T-cell (primary cell): Measurements from ENCODE around the gene PRKCQ. TPM values are rescaled to one million over a fixed set of nuclear protein-coding genes. Genes with fewer than 3 reads are reported as not detected.
A peak's percentile ranks its signal among the peaks of the same experiment; 100 is the strongest.

Experiments
- ATAC-seq, 4 experiments: fragments of 200-7000 bp in 3 of 4; fragments of 150-1000 bp in 1 of 4; cut with Tn5 transposase; replicated peaks in 1 of 4; 1 replicate in 3 of 4; 2 replicates in 1 of 4; pipeline ENCODE4 v1.10.0; 2021; ENCODE audit warnings: moderate library complexity in 3 of 4, mild to moderate bottlenecking in 2 of 4, moderate number of reproducible peaks in 1 of 4
- CTCF ChIA-PET, 2 donors: fragments of 300-600 bp; sonication (Branson Sonifier 250); formaldehyde crosslinking; loops; one replicate each; lab custom pipeline; 2022; ENCODE audit warnings: antibody characterized with exemption in 2 of 2; lab: Charles Lee
- POLR2A ChIA-PET, 2 donors: fragments of 300-600 bp; sonication (Branson Sonifier 250); formaldehyde crosslinking; loops; one replicate each; lab custom pipeline; 2022; ENCODE audit warnings: antibody characterized with exemption in 2 of 2; lab: Charles Lee
- DNase-seq, 35 experiments: peaks; one replicate each; pipeline versions ENCODE4 v3.0.0 to v3.0.0-alpha.2; 2013 to 2023
- H3K27ac ChIP-seq: one replicate; pipeline ENCODE4 v1.5.1; 2013; ENCODE audit warnings: low read length
- H3K27me3 ChIP-seq, 2 experiments: replicated peaks in 1 of 2; 1 replicate in 1 of 2; 2 replicates in 1 of 2; pipeline versions ENCODE4 v1.6.1 to v1.7.0; 2013; ENCODE audit warnings: low read length in 1 of 2, mixed read lengths in 1 of 2; ENCODE audit not compliant: control insufficient read depth in 2 of 2, insufficient read depth in 2 of 2; ENCODE audit errors: extremely low read depth in 1 of 2
- H3K36me3 ChIP-seq, 2 donors: 1 replicate in 1 of 2; 2 replicates in 1 of 2; pipeline versions ENCODE4 v1.6.1 to v1.7.0; 2013; ENCODE audit warnings: low read length in 1 of 2; ENCODE audit not compliant: control insufficient read depth in 2 of 2, insufficient read depth in 1 of 2; ENCODE audit errors: extremely low read depth in 1 of 2
- H3K4me1 ChIP-seq, 2 experiments: 1 replicate in 1 of 2; 2 replicates in 1 of 2; pipeline versions ENCODE4 v1.6.1 to v1.7.0; 2013; ENCODE audit warnings: low read length in 2 of 2, mixed read lengths in 1 of 2; ENCODE audit not compliant: insufficient read depth in 2 of 2, control insufficient read depth in 1 of 2; ENCODE audit errors: extremely low read depth in 1 of 2
- H3K4me3 ChIP-seq, 2 donors: 1 replicate in 1 of 2; 2 replicates in 1 of 2; pipeline versions ENCODE4 v1.5.1 to v1.7.0; 2013; ENCODE audit warnings: mild to moderate bottlenecking in 2 of 2, low read length in 1 of 2, moderate library complexity in 1 of 2; ENCODE audit not compliant: control insufficient read depth in 1 of 2; ENCODE audit errors: extremely low read depth in 1 of 2
- H3K9me3 ChIP-seq: 2 replicates; pipeline ENCODE4 v1.7.0; 2013
- H3K27ac Mint-ChIP-seq, 2 donors: one replicate each; pipeline ENCODE4 v1.8.0; 2020 to 2021; ENCODE audit warnings: mild to moderate bottlenecking in 2 of 2, mixed read lengths in 2 of 2
- H3K27me3 Mint-ChIP-seq, 2 donors: one replicate each; pipeline ENCODE4 v1.8.0; 2021 to 2022; ENCODE audit warnings: mixed read lengths in 2 of 2
- H3K36me3 Mint-ChIP-seq: one replicate; pipeline ENCODE4 v1.8.0; 2021; ENCODE audit warnings: mixed read lengths
- H3K4me1 Mint-ChIP-seq, 3 donors: one replicate each; pipeline ENCODE4 v1.8.0; 2020 to 2022; ENCODE audit warnings: mixed read lengths in 3 of 3, mild to moderate bottlenecking in 1 of 3
- H3K4me3 Mint-ChIP-seq, 3 donors: one replicate each; pipeline ENCODE4 v1.8.0; 2020 to 2022; ENCODE audit warnings: mild to moderate bottlenecking in 3 of 3, mixed read lengths in 3 of 3, moderate library complexity in 3 of 3
- H3K9me3 Mint-ChIP-seq, 3 donors: one replicate each; pipeline ENCODE4 v1.8.0; 2020 to 2022; ENCODE audit warnings: mixed read lengths in 3 of 3
- WGBS: methylation state at CpG from one replicate; pipeline ENCODE4 v1.1.5; 2013; ENCODE audit warnings: missing lambda C conversion rate; ENCODE audit not compliant: insufficient coverage; 5-methylcytosine and 5-hydroxymethylcytosine counted together
- total RNA-seq, 35 experiments: library from RNA in 6 of 35; stranded (reverse) in 6 of 35; fragments of 120-200 nt in 1 of 35; gene quantifications; one replicate each; pipeline versions ENCODE4 v1.2.1 to v1.2.4 and lab custom pipeline; 2013 to 2026

Gene PRKCQ
- total RNA-seq, 5 donors from 2014 or later (not counting 1 experiment from before 2014, with no cell fraction given) = 60.3 to 67.4 (median 61.6) TPM

GRCh38 chr10:6465854-6466601, 114.0 kb downstream of the PRKCQ start:
- Mint-ChIP-seq H3K36me3 (peaks cover 81% of the 10 kb centered on the region), H3K27me3 (no peaks in the 10 kb centered on the region), H3K4me3 (no peak overlapping the region), H3K4me1 (peaks cover 22 to 25% (median 24%) of the 10 kb centered on the region in 3 donors), H3K9me3 (peaks cover 0 to 1% (median 0%) of the 10 kb centered on the region in 3 donors), H3K27ac (peak overlapping the region in 1 of 2 donors; percentile 68)
- no peaks in the 10 kb centered on the region for H3K9me3 ChIP-seq
- 55% methylated on average over 5 of the region's 7 CpGs for WGBS
- POLR2A ChIA-PET = no interaction called here
- H3K27ac ChIP-seq = no peak overlapping the region
- ATAC-seq (no peak), DNase-seq (no peak)
- CTCF ChIA-PET = interaction anchor here in 1 of 2 donors (0.6 kb wide), 2 partner anchors 82 to 888 kb away, joined by 3 to 6 read pairs; no protein-coding TSS in a partner anchor
- peaks cover 8 to 93% of the 10 kb centered on the region in 2 donors for H3K36me3 ChIP-seq
- no peaks in the 10 kb centered on the region for H3K4me1 ChIP-seq
- H3K27me3 ChIP-seq = no peaks in the 10 kb centered on the region
- H3K4me3 ChIP-seq = no peak overlapping the region

GRCh38 chr10:6465437-6465836, 114.6 kb downstream of the PRKCQ start:
- H3K27ac ChIP-seq = no peak overlapping the region
- 88% methylated on average over 5 of the region's 7 CpGs for WGBS
- peaks cover 5 to 95% of the 10 kb centered on the region in 2 donors for H3K36me3 ChIP-seq
- H3K27me3 ChIP-seq = no peaks in the 10 kb centered on the region
- H3K9me3 ChIP-seq = no peaks in the 10 kb centered on the region
- H3K27ac Mint-ChIP-seq = peak overlapping the region in 1 of 2 donors; percentile 68
- peaks cover 82% of the 10 kb centered on the region for H3K36me3 Mint-ChIP-seq
- peaks cover 22 to 23% (median 22%) of the 10 kb centered on the region in 3 donors for H3K4me1 Mint-ChIP-seq
- H3K4me3 ChIP-seq = no peak overlapping the region
- no peak overlapping the region for H3K4me3 Mint-ChIP-seq
- H3K27me3 Mint-ChIP-seq = no peaks in the 10 kb centered on the region
- DNase-seq (no peak), ATAC-seq (no peak)
- CTCF ChIA-PET = no interaction called here
- POLR2A ChIA-PET = no interaction called here
- H3K4me1 ChIP-seq = no peaks in the 10 kb centered on the region
- peaks cover 0 to 5% (median 0%) of the 10 kb centered on the region in 3 donors for H3K9me3 Mint-ChIP-seq

GRCh38 chr10:6464862-6465430, 115.1 kb downstream of the PRKCQ start:
- no peaks in the 10 kb centered on the region for H3K27me3 ChIP-seq
- no peaks in the 10 kb centered on the region for H3K9me3 ChIP-seq
- peaks cover 5 to 95% of the 10 kb centered on the region in 2 donors for H3K36me3 ChIP-seq
- ChIA-PET CTCF (interaction anchor here in 1 of 2 donors (0.7 kb wide), 1 partner anchor 146 kb away, joined by 3 read pairs; no protein-coding TSS in a partner anchor), POLR2A (no interaction called here)
- Mint-ChIP-seq H3K27me3 (no peaks in the 10 kb centered on the region), H3K4me1 (peaks cover 19 to 21% (median 20%) of the 10 kb centered on the region in 3 donors), H3K4me3 (no peak overlapping the region), H3K27ac (no peak overlapping the region), H3K9me3 (peaks cover 0 to 5% (median 0%) of the 10 kb centered on the region in 3 donors), H3K36me3 (peaks cover 82% of the 10 kb centered on the region)
- DNase-seq (no peak), ATAC-seq (no peak)
- no peak overlapping the region for H3K27ac ChIP-seq
- no peak overlapping the region for H3K4me3 ChIP-seq
- 93% methylated on average over 5 of the region's 9 CpGs for WGBS
- H3K4me1 ChIP-seq = no peaks in the 10 kb centered on the region

GRCh38 chr10:6463366-6463765, 116.7 kb downstream of the PRKCQ start:
- Mint-ChIP-seq H3K4me1 (peaks cover 24 to 32% (median 25%) of the 10 kb centered on the region in 3 donors), H3K36me3 (peaks cover 84% of the 10 kb centered on the region), H3K9me3 (peaks cover 0 to 5% (median 0%) of the 10 kb centered on the region in 3 donors), H3K27me3 (no peaks in the 10 kb centered on the region), H3K27ac (no peak overlapping the region), H3K4me3 (no peak overlapping the region)
- H3K27ac ChIP-seq = no peak overlapping the region
- no peak for DNase-seq
- no peak for ATAC-seq
- peaks cover 9 to 96% of the 10 kb centered on the region in 2 donors for H3K36me3 ChIP-seq
- no peak overlapping the region for H3K4me3 ChIP-seq
- no peaks in the 10 kb centered on the region for H3K4me1 ChIP-seq
- POLR2A ChIA-PET = no interaction called here
- 98% methylated on average over 5 of the region's 7 CpGs for WGBS
- no peaks in the 10 kb centered on the region for H3K27me3 ChIP-seq
- CTCF ChIA-PET = no interaction called here
- no peaks in the 10 kb centered on the region for H3K9me3 ChIP-seq

- POLR2A ChIA-PET = interaction anchor here in 1 of 2 donors (0.7 kb wide), 1 partner anchor 196 kb away, joined by 4 read pairs; no protein-coding TSS in a partner anchor
Measured at GRCh38 chr10:6461961-6462360, 118.1 kb downstream of the PRKCQ start.

GRCh38 chr10:6460861-6461409, 119.1 kb downstream of the PRKCQ start:
- Histone ChIP-seq H3K36me3 (peaks cover 9 to 98% of the 10 kb centered on the region in 2 donors), H3K9me3 (no peaks in the 10 kb centered on the region), H3K27me3 (no peaks in the 10 kb centered on the region), H3K4me3 (no peak overlapping the region), H3K4me1 (no peaks in the 10 kb centered on the region), H3K27ac (no peak overlapping the region)
- Mint-ChIP-seq H3K27me3 (no peaks in the 10 kb centered on the region), H3K4me3 (no peak overlapping the region), H3K36me3 (peaks cover 87% of the 10 kb centered on the region), H3K4me1 (peaks cover 19 to 28% (median 27%) of the 10 kb centered on the region in 3 donors), H3K27ac (peak overlapping the region in 1 of 2 donors; percentile 27), H3K9me3 (peaks cover 0 to 5% (median 0%) of the 10 kb centered on the region in 3 donors)
- DNase-seq = no peak
- no peak for ATAC-seq
- WGBS = 88% methylated on average over 2 of the region's 2 CpGs
- ChIA-PET POLR2A (interaction anchor here in 1 of 2 donors (0.7 kb wide), 1 partner anchor 10 kb away, joined by 3 read pairs; no protein-coding TSS in a partner anchor), CTCF (interaction anchor here in 1 of 2 donors (0.6 kb wide), 1 partner anchor 937 kb away, joined by 4 read pairs; no protein-coding TSS in a partner anchor)

More at GRCh38 chr10:6461961-6462360, 118.1 kb downstream of the PRKCQ start:
- 100% methylated on average over 2 of the region's 3 CpGs for WGBS
- peaks cover 87% of the 10 kb centered on the region for H3K36me3 Mint-ChIP-seq
- H3K9me3 Mint-ChIP-seq = peaks cover 0 to 5% (median 0%) of the 10 kb centered on the region in 3 donors
- ATAC-seq = no peak
- Histone ChIP-seq H3K36me3 (peaks cover 9 to 98% of the 10 kb centered on the region in 2 donors), H3K27me3 (no peaks in the 10 kb centered on the region), H3K4me1 (no peaks in the 10 kb centered on the region), H3K9me3 (no peaks in the 10 kb centered on the region), H3K27ac (no peak overlapping the region), H3K4me3 (no peak overlapping the region)
- DNase-seq = no peak
- H3K4me3 Mint-ChIP-seq = no peak overlapping the region
- peak overlapping the region in 1 of 2 donors; percentile 48 for H3K27ac Mint-ChIP-seq
- H3K4me1 Mint-ChIP-seq = peaks cover 19 to 32% (median 30%) of the 10 kb centered on the region in 3 donors
- no peaks in the 10 kb centered on the region for H3K27me3 Mint-ChIP-seq
- CTCF ChIA-PET = no interaction called here
